PFSK-1 (cell line): Measurements from ENCODE around the gene G6PC3.

Experiments
- POLR2AphosphoS5 ChIP-seq: IDR thresholded peaks from 2 replicates; pipeline ENCODE4 v1.6.1; 2012; ENCODE audit warnings: low read depth, mild to moderate bottlenecking, control low read depth, low read length, moderate library complexity
- REST ChIP-seq, 2 experiments: IDR thresholded peaks; 2 replicates each; pipeline versions ENCODE4 v1.6.1 to v1.8.0; 2011 to 2012; ENCODE audit warnings: low read depth in 2 of 2, low read length in 2 of 2, control low read depth in 1 of 2, inconsistent platforms in 1 of 2, mild to moderate bottlenecking in 1 of 2, moderate library complexity in 1 of 2; ENCODE audit not compliant: insufficient read depth in 1 of 2
- TAF1 ChIP-seq: IDR thresholded peaks from 2 replicates; pipeline ENCODE4 v1.6.1; 2012; ENCODE audit warnings: low read length, control low read depth, borderline replicate concordance; ENCODE audit not compliant: insufficient read depth

- TF ChIP-seq REST (IDR thresholded peaks at IDR 0.05; ENCODE audit: insufficient read depth in 1 of 2, low read depth in 2 of 2, low read length in 2 of 2) (no peak), POLR2AphosphoS5 (no peak), TAF1 (no peak)
Measured at GRCh38 chr17:44049294-44050060, 21.1 kb upstream of the G6PC3 start.
